Keratinocyte (primary cell): ENCODE data around the gene IFNAR2. TPM values are rescaled to one million over a fixed set of nuclear protein-coding genes. Genes with fewer than 3 reads are reported as not detected.
"Not testable (repeated sequence)": the region's sequence is repeated elsewhere in the genome, so short reads cannot be mapped to it uniquely, and the experiment has no call there.

ENCODE experiments used
- DNase-seq: peaks from one replicate; pipeline ENCODE4 v3.0.0-alpha.2; 2011; ENCODE audit warnings: low read depth, missing footprints, low spot score
- FAIRE-seq: peaks from 2 replicates; lab custom pipeline; 2011; peaks lifted over from hg19 to GRCh38; lab: Jason Lieb, UNC
- H2AFZ ChIP-seq: 2 replicates; pipeline ENCODE4 v1.6.0; 2012; ENCODE audit warnings: low read length, control low read depth, inconsistent platforms; ENCODE audit not compliant: control insufficient read depth
- H3K27ac ChIP-seq: 2 replicates; pipeline ENCODE4 v1.5.1; 2011; ENCODE audit warnings: low read length; ENCODE audit not compliant: control insufficient read depth, insufficient read depth
- H3K27me3 ChIP-seq: 3 replicates; pipeline ENCODE4 v1.6.0; 2011; ENCODE audit warnings: low read length; ENCODE audit not compliant: control insufficient read depth, insufficient read depth; ENCODE audit errors: extremely low read depth
- H3K36me3 ChIP-seq, 2 experiments: 2 replicates in 1 of 2; 3 replicates in 1 of 2; pipeline ENCODE4 v1.5.1; 2011; ENCODE audit warnings: low read length in 2 of 2, mild to moderate bottlenecking in 1 of 2; ENCODE audit not compliant: control insufficient read depth in 2 of 2, insufficient read depth in 2 of 2; ENCODE audit errors: extremely low read depth in 1 of 2
- H3K4me1 ChIP-seq: 3 replicates; pipeline ENCODE4 v1.5.1; 2011; ENCODE audit warnings: low read length; ENCODE audit not compliant: control insufficient read depth, insufficient read depth; ENCODE audit errors: extremely low read depth
- H3K4me2 ChIP-seq: 3 replicates; pipeline ENCODE4 v1.6.0; 2011; ENCODE audit warnings: low read depth, low read length; ENCODE audit not compliant: control insufficient read depth, insufficient read depth; ENCODE audit errors: extremely low read depth
- H3K4me3 ChIP-seq, 3 experiments: fragments of 200-600 bp in 1 of 3; sonication (generic) in 1 of 3; 2 replicates in 2 of 3; 3 replicates in 1 of 3; pipeline ENCODE4 v1.5.1; 2011 to 2016; ENCODE audit warnings: low read length in 3 of 3, mild to moderate bottlenecking in 3 of 3, control low read depth in 2 of 3, inconsistent platforms in 1 of 3, low read depth in 1 of 3, mixed read lengths in 1 of 3, mixed run types in 1 of 3, moderate library complexity in 1 of 3; ENCODE audit not compliant: control insufficient read depth in 2 of 3, insufficient read depth in 2 of 3; ENCODE audit errors: extremely low read depth in 1 of 3
- H3K79me2 ChIP-seq: 2 replicates; pipeline ENCODE4 v1.6.0; 2012; ENCODE audit warnings: low read length; ENCODE audit not compliant: control insufficient read depth, insufficient read depth
- H3K9ac ChIP-seq: 3 replicates; pipeline ENCODE4 v1.6.0; 2011; ENCODE audit warnings: low read length; ENCODE audit not compliant: control insufficient read depth, insufficient read depth; ENCODE audit errors: extremely low read depth
- H3K9me1 ChIP-seq: 3 replicates; pipeline ENCODE4 v1.6.0; 2011; ENCODE audit warnings: low read length; ENCODE audit not compliant: control insufficient read depth, insufficient read depth; ENCODE audit errors: extremely low read depth
- H3K9me3 ChIP-seq: 2 replicates; pipeline ENCODE4 v1.5.1; 2012; ENCODE audit warnings: low read depth, low read length; ENCODE audit not compliant: control insufficient read depth
- H4K20me1 ChIP-seq: 3 replicates; pipeline ENCODE4 v1.6.0; 2011; ENCODE audit warnings: low read length; ENCODE audit not compliant: control insufficient read depth, insufficient read depth; ENCODE audit errors: extremely low read depth
- CTCF ChIP-seq, 3 experiments: IDR thresholded peaks in 1 of 3; conservative IDR thresholded peaks in 1 of 3; optimal IDR thresholded peaks in 1 of 3; 2 replicates in 2 of 3; 3 replicates in 1 of 3; pipeline versions ENCODE3 to v1.5.1; 2011; ENCODE audit warnings: low read length in 3 of 3, mild to moderate bottlenecking in 3 of 3, moderate library complexity in 2 of 3, control low read depth in 1 of 3, inconsistent platforms in 1 of 3; ENCODE audit not compliant: insufficient read depth in 2 of 3; ENCODE audit errors: extremely low read depth in 1 of 3
- EZH2 ChIP-seq: IDR thresholded peaks from one replicate; pipeline ENCODE4 v1.6.1; 2012; ENCODE audit warnings: inconsistent platforms, mild to moderate bottlenecking, low read length, moderate library complexity
- dilution Hi-C: fragments of 300-500 bp; cut with MboI; formaldehyde crosslinking; loops from one replicate; pipeline ENCODE4 v1.7.0; 2020; ENCODE audit warnings: low sequenced_read_pairs; ENCODE audit not compliant: extremely low pct_ligation_motif_present
- polyA plus RNA-seq, 5 experiments: library from polyadenylated mRNA; depleted of rRNA in 3 of 5; stranded (reverse) in 3 of 5; stranded (forward) in 1 of 5; unstranded in 1 of 5; fragments of >200 nt; gene quantifications; 1 replicate in 1 of 5; 2 replicates in 3 of 5; 3 replicates in 1 of 5; pipeline versions ENCODE4 v1.2.1 to v1.2.3, GENCODE V29; 2011 to 2012; ENCODE audit warnings: missing spikeins in 2 of 5, low read depth in 1 of 5, low replicate concordance in 1 of 5

Gene IFNAR2
- polyA plus RNA-seq, 1 donor (not counting 4 experiments of a cell fraction or from before 2014, with no cell fraction given), result 23.0 TPM

DNA sequence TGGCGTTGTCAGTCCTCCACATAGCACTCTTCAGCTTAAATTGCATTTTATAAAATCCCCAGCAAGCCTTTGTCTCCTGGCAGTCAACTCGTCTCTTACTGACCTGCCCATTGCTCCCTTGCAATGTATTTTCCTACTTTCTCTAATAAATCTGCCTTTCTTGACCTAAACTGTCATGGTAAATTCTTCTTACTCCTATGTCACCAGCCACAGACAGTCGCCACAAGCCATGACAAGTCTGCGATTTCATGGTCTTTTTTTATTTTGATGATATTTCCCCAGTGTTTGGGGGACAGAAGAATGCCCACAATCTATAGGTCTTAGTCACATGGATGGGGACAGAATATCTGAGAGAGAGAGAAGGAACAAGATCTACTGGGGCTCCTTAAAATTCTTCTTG lies 8.4 kb downstream of the IFNAR2 start:
- Histone ChIP-seq H3K27ac (no peak overlapping the region), H3K36me3 (no peaks in the 10 kb centered on the region), H4K20me1 (no peaks in the 10 kb centered on the region), H3K4me3 (no peak overlapping the region), H3K9ac (no peak overlapping the region), H3K4me2 (peak overlapping the region; percentile 46), H3K9me1 (no peaks in the 10 kb centered on the region), H3K79me2 (peaks cover 2% of the 10 kb centered on the region), H3K27me3 (no peaks in the 10 kb centered on the region), H3K9me3 (no peaks in the 10 kb centered on the region), H3K4me1 (peaks cover 11% of the 10 kb centered on the region), H2AFZ (no peak overlapping the region)
- DNase-seq (no peak), FAIRE-seq (no peak)
- TF ChIP-seq CTCF (optimal IDR thresholded peaks at IDR 0.05 in 1 of 3, IDR thresholded peaks at IDR 0.05 in 1 of 3, conservative IDR thresholded peaks at IDR 0.05 in 1 of 3; ENCODE audit: extremely low read depth in 1 of 3, insufficient read depth in 2 of 3, low read length in 3 of 3) (no peak), EZH2 (no peak)
- dilution Hi-C loops, result no loop called here

DNA sequence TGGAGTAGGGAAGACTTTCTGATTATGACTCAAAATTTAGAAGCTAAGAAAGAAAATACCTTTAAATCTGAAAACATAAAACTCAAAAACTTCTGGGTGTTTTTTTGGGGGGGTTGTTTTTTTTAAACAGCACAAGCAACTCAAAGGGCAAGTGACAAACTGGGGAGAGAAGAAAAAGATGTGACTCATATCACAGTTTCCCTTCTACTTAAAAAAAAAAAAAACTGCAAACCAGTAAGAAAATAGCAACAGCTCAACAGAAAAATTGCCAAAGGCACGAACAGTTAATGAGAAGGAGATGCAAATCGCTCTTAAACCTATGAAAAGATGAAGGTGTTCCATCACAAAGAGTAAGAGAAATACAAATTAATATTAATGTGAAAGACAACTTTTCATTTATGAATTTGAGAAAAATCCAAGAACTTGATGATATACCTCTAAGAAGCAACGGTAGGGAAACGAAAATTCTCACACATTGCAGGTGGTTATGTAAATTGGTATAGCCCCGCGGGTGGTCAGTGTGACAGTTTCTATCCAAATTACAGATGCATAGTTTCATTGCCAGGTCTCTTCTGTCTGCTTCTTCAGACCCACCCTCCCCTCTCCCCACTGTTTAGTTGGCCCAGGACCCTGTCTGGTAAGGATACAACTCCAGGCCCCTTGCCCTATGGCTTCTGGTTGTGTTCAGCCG lies 9.0 kb downstream of the IFNAR2 start:
- TF ChIP-seq EZH2, result no peak
- no peak for TF ChIP-seq CTCF (optimal IDR thresholded peaks at IDR 0.05 in 1 of 3, IDR thresholded peaks at IDR 0.05 in 1 of 3, conservative IDR thresholded peaks at IDR 0.05 in 1 of 3; ENCODE audit: extremely low read depth in 1 of 3, insufficient read depth in 2 of 3, low read length in 3 of 3)
- H3K4me3 ChIP-seq, result no peak overlapping the region
- no peak for FAIRE-seq
- peaks cover 11% of the 10 kb centered on the region for H3K4me1 ChIP-seq
- H3K27ac ChIP-seq, result no peak overlapping the region
- H3K9ac ChIP-seq, result no peak overlapping the region
- no peaks in the 10 kb centered on the region for H4K20me1 ChIP-seq
- no peak overlapping the region for H3K4me2 ChIP-seq
- H3K27me3 ChIP-seq, result no peaks in the 10 kb centered on the region
- no peaks in the 10 kb centered on the region for H3K9me3 ChIP-seq
- no peak overlapping the region for H2AFZ ChIP-seq
- DNase-seq, result no peak
- H3K79me2 ChIP-seq, result peaks cover 2% of the 10 kb centered on the region
- no peaks in the 10 kb centered on the region for H3K9me1 ChIP-seq
- H3K36me3 ChIP-seq, result no peaks in the 10 kb centered on the region
- dilution Hi-C loops, result no loop called here

- H2AFZ ChIP-seq, H3K9me1 ChIP-seq, H3K27ac ChIP-seq, dilution Hi-C loops, DNase-seq, H3K4me3 ChIP-seq, FAIRE-seq, H3K4me2 ChIP-seq, H3K9me3 ChIP-seq, H3K27me3 ChIP-seq, H3K36me3 ChIP-seq, H3K9ac ChIP-seq, H3K79me2 ChIP-seq, H4K20me1 ChIP-seq: not testable (repeated sequence)
- H3K4me1 ChIP-seq, result peaks cover 11% of the 10 kb centered on the region
Measured at GRCh38 chr21:33239559-33240127, 9.9 kb downstream of the IFNAR2 start.
